HG02840 (cell line): ENCODE data around the gene PGC.

Source experiments
- ATAC-seq: cut with Tn5 transposase; IDR thresholded peaks from one replicate; pipeline ENCODE4 v1.9.1; 2021; ENCODE audit warnings: mild to moderate bottlenecking, moderate library complexity, moderate number of reproducible peaks; ENCODE audit not compliant: unreplicated experiment, low FRiP score

Gene PGC

DNA sequence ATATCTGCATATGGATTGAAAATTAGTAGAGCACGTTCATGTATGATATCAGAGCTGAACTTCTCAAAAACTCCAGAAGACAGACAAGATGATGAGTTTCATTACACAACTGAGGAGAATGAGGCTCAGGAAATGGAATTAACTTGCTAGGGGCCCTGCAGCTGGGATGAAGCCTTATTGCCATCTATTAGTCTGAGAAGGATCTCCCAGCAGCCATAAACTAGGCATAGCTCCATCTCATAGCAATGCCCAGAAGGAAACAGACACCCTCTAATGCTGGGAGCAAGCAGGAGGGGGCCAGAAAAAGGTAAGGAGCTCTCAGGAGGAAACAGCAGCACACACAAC lies 29.8 kb downstream of the PGC start:
- ATAC-seq = no peak

DNA sequence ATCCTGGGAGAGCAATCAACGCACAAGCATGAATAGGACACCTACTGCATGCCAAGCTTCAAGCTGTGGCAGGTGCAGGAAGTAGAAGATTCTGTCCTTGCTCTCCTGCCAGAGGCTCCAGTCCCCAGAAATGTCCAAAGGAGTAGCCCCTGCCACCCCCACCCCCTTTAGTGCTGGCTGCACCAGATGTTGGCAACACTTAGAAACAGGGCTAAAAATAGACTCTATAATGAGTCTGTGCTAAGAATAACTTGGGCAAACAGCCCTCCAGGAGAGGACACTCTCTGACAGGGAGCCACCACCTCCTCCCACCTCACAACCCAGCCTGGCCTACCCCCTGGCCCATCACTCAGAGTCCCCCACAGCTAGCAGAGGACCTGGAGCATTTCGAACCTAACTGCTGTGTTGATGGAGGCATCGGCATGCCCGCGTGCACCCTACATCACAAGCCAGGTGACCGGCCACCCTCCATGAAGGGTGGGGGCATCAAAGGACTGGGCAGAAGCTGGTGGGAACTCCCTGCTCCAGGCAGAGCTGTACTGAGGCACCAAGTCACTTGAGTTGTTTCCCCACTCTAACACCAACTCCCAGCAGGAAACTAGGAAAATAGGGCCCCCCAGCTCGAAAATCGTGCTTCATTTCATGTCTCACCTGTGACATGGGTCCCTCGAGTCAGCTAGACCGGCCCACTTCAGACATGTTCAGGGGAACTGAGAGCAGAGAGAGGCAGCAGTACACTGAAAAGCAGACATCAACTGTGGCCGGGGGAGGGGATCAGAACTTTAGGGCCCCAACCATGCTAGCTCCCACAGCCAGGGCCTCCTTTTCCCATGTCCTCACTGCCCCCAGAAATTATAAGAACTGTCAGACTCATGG lies 30.4 kb downstream of the PGC start:
- no peak for ATAC-seq

DNA sequence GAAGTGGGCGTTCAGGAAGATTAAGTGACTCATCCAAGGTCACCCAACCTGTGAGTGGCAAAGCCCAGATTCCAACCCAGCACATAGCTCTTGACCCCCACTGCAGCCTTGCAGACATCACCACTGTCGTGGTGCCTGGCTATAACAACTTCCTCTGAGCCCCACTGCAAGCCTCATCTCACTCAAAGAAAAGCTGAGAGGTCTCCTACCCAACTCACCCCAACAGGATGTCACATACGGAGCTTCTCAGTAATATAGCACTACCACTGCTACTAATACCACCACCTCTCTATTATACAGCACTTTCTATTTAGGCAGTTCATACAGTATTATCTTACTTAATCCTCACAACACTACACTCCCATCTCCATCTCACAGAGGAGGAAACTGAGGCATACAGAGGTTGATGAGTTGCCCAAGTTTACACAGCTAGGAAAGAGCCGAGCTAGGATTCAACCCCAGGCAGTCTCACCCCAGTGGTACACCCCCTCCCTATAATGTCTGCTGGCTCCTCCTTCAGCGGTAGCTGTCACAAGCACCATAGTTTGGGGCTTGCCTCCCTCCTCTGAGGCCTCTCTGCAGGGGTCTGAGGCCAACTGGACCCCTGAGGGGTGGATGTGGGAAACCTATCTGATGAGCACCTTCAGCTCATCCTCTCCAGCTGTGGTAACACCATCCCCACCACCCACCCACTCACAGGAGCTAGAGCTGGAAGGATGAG lies 31.2 kb downstream of the PGC start:
- ATAC-seq = no peak

GRCh38 chr6:41714556-41715273 lies 32.5 kb downstream of the PGC start:
- no peak for ATAC-seq

DNA sequence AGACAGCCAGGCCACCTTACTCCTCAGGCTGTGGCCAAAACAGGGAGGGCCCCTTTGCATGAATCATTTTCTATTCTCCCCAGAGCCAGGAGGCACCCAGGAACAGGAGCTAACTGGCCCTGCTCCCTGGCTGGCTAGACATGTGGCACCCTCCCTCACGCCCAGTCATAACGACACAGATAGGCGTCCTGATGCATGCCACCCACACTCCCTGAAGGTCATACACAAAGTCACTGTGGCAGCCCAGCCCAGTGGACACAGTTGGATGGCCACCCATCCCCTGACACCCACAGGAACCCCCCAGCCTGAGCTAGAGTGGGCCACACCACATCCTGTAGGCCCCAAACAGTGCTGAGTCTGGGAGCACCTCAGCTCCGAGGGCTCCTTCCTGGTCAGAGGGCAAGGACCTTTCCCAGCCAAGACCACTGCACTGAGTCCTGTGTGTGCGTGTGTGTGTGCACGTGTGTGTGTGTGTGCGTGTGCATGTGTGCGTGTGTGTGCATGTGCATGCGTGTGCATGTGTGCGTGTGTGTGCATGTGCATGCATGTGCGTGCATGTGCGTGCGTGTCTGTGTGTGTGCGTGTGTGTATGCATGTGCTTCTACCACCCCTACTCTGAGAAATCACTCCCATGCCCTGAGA lies 33.4 kb downstream of the PGC start:
- no peak for ATAC-seq

DNA sequence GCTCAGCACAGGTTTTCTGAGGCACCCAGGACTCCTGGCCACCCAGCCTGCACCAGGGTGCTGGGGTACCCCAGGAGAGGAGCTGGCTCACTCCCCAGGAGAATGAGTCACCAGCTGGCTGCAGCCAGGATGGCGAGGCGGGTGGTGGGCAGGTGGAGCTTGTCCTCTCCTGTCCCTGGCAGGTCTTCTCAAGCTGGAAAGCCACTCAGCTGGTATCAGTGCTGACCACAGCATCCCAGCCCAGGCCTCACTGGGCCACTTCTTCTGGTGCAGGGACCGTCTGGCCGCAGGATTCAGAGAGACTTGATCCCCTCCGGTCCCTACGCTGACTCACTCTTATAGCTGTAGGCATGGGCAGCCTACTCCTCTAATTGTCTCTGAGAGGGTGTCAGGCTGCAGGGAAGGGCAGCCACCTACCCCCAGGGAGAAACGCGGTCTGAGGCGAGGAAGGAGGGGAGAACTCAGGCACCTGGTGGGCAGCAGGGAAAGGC lies 34.0 kb downstream of the PGC start:
- ATAC-seq = no peak

GRCh38 chr6:41712651-41713103 lies 34.5 kb downstream of the PGC start:
- no peak for ATAC-seq

DNA sequence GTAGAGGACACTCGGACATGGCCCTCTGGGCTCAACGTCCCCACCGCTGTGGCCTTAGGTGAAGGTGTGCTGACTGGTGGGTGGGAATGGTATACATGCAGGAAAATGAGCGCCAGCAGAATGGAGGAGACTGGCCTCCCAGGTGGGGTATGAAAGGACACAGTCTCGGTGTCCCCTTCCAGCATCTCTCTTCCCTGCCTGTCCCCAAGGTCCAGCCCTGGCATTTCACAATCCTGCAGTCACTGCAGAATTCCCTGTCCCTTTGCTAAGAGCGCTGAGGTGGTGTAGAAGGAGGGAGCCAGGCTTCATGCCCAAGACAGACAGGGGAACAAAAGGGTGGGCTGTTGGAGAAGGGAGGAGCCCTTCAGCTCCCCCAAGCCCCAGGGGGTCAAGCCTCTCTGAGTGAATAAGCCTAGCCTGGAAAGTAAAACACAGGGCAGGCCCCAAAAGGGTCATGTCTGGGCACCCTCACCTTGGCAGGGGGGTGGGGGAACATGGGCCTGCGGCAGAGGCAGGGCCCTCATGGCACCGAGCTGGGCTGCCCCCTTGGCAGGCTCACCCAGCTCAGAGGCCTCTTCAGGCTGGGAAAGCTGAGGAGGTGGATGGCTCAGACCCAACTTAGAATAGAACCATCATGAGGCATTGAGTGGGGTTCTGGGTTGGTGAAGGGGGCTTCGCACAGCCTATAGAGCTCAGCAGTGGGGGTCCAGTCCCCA lies 35.7 kb downstream of the PGC start:
- no peak for ATAC-seq

DNA sequence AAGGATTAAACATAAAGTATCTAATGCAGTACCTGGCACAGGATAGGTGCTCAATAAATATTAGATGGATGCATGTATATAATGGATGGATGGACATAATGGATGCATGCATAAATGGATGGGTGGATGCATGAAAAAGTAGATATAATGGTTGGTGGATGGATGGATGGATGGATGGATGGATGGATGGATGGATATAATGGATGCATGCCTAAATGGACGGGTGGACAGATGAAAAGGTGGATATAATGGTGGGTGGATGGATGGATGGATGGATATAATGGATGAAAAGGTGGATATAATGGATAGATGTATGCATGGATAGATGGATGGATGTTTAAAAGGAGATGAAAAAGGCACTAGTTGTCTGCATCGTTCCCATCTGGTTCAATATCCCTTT lies 37.8 kb downstream of the PGC start:
- ATAC-seq = no peak

GRCh38 chr6:41708856-41709255 lies 38.3 kb downstream of the PGC start:
- ATAC-seq = no peak

- no peak for ATAC-seq
Measured at GRCh38 chr6:41707565-41708200, 39.5 kb downstream of the PGC start.

- ATAC-seq = no peak
Measured at GRCh38 chr6:41706876-41707564, 40.2 kb downstream of the PGC start.

- ATAC-seq = peak; percentile 44
Measured at GRCh38 chr6:41705996-41706835, 41.0 kb downstream of the PGC start.

DNA sequence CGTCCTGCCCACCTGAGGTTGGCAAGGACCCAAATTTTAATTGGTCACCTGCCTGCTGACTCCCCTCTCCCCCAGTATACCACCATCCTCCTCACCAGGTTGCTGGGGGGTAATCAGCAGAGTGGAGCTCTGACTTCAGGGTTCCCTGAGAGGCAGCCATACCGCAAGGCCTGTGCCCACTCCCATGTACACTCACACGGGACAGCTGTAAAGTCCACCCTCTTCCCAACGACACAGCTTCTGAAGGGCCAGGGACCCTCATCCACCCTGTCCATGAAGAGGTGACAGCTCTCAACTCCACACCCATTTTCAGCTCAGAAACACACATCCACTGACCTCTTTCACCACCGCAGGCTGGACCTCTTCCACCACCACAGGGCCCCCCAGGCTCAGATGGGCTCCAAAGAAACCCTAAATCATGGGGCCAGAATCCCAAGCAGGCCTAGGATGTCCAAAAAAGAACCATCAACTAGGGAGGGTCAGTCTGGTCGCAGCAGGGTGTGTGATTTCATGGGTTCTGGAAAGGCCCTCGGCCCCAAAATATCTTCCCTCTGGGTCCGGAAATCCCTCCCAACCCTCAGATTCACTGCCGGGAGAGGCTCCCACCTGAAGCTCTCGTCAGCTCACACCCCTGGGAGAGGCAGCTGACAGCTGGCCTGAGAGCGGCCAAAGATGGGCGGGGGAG lies 41.7 kb downstream of the PGC start:
- no peak for ATAC-seq

DNA sequence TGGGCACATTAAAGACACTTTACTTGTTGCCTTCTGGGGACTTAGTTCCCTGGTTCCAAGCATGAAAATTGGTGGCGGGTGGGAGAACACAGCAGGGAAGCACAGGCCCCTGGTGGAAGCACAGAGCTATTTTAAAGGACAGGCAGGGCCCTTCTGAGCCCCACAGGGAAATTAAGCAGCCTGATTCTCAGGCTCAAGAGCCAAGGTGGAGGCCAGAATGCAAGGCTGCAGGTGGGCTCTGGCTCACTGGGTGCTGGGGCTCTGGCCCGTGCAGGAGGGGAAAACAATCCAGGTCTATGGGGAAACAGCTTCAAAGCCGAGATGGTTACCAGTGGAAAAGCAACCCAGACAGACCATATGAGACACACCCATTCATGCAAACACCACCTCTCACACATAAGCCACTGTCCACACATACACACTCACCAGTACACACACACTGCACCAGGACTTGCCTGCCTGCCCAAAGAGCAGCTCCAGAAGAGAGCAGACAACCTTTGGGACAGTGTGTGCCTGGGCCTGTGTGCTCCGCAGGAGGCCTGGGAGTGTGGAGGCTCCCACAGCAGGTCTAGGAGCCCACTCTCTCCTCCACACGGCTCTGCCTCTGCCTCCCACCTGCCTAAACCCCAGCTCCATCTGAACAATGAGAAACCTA lies 42.4 kb downstream of the PGC start:
- ATAC-seq = no peak

GRCh38 chr6:41704028-41704427 lies 43.2 kb downstream of the PGC start:
- no peak for ATAC-seq
